ENCODE results near the gene MDM4.

Gene MDM4

GRCh38 chr1:204581759-204582158, 65.6 kb downstream of the MDM4 start:
- DNase-seq: no peak

GRCh38 chr1:204583909-204584632, 67.9 kb downstream of the MDM4 start:
- DNase-seq: no peak

- no peak for DNase-seq
These were observed 68.6 kb downstream of the MDM4 start for GRCh38 chr1:204584699-204585372.

- DNase-seq: no peak
These were observed 71.4 kb downstream of the MDM4 start for GRCh38 chr1:204587621-204588020.

- DNase-seq: no peak
These were observed 72.6 kb downstream of the MDM4 start for GRCh38 chr1:204588826-204589225.

- no peak for DNase-seq
These were observed 73.3 kb downstream of the MDM4 start for GRCh38 chr1:204589409-204590038.

- DNase-seq: peak; percentile 78
These were observed 75.4 kb downstream of the MDM4 start for GRCh38 chr1:204591473-204592090.

GRCh38 chr1:204592246-204592948, 76.2 kb downstream of the MDM4 start:
- no peak for DNase-seq

GRCh38 chr1:204598319-204598969, 82.2 kb downstream of the MDM4 start:
- no peak for DNase-seq

GRCh38 chr1:204599098-204599497, 82.9 kb downstream of the MDM4 start:
- DNase-seq: no peak

- no peak for DNase-seq
These were observed 83.4 kb downstream of the MDM4 start for GRCh38 chr1:204599596-204599995.

GRCh38 chr1:204600203-204600602, 84.0 kb downstream of the MDM4 start:
- DNase-seq: no peak

GRCh38 chr1:204600968-204601367, 84.8 kb downstream of the MDM4 start:
- DNase-seq: peak; percentile 34

- DNase-seq: no peak
These were observed 85.9 kb downstream of the MDM4 start for GRCh38 chr1:204602111-204602579.

GRCh38 chr1:204602871-204603542, 86.8 kb downstream of the MDM4 start:
- DNase-seq: no peak

- DNase-seq: no peak
These were observed 89.6 kb downstream of the MDM4 start for GRCh38 chr1:204605791-204606190.

All from DMS53 (cell line).